Measurements from ENCODE around the gene CEACAM1. TPM values are rescaled to one million over a fixed set of nuclear protein-coding genes. Genes with fewer than 3 reads are reported as not detected.
A peak's percentile ranks its signal among the peaks of the same experiment; 100 is the strongest.

CEACAM1 gene
- total and polyA plus RNA-seq, 2 of the 13 experiments (the other 11 are each of a cell fraction or from before 2014, with no cell fraction given): 13.5 to 332 TPM

DNA sequence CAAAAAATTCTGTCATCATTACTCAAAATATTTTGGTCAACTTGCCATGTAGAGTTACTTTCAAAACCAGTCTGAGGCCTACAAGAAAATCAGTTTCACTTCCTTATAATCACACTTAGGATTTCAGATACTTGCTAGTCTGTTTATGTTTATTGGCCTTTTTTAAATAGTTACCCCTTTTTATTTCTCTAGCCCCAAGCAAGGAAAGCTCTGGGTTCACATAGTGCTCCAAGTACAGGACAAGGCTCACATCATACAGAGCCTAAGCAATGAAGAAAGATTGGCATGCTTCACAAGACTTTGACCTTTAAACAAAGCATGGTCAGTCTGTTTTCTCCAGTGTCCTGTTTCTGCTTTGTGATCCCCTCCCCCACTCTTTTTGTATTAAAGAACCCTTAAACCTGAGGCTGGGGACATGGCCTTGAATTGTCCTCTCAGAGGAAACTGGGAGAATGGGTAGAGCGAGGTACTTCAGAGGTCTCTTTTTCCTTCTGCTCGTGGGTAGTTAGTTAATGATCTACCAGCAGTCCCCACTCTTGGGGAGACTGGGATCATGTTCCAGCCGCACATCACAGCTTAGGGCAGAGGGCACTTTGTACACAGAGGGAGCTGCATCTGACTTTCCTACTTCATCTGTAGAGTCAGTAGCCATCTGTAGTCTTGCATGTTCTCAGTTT lies 30.7 kb downstream of the CEACAM1 start (continued):
- TF ChIP-seq, protein P1, sequence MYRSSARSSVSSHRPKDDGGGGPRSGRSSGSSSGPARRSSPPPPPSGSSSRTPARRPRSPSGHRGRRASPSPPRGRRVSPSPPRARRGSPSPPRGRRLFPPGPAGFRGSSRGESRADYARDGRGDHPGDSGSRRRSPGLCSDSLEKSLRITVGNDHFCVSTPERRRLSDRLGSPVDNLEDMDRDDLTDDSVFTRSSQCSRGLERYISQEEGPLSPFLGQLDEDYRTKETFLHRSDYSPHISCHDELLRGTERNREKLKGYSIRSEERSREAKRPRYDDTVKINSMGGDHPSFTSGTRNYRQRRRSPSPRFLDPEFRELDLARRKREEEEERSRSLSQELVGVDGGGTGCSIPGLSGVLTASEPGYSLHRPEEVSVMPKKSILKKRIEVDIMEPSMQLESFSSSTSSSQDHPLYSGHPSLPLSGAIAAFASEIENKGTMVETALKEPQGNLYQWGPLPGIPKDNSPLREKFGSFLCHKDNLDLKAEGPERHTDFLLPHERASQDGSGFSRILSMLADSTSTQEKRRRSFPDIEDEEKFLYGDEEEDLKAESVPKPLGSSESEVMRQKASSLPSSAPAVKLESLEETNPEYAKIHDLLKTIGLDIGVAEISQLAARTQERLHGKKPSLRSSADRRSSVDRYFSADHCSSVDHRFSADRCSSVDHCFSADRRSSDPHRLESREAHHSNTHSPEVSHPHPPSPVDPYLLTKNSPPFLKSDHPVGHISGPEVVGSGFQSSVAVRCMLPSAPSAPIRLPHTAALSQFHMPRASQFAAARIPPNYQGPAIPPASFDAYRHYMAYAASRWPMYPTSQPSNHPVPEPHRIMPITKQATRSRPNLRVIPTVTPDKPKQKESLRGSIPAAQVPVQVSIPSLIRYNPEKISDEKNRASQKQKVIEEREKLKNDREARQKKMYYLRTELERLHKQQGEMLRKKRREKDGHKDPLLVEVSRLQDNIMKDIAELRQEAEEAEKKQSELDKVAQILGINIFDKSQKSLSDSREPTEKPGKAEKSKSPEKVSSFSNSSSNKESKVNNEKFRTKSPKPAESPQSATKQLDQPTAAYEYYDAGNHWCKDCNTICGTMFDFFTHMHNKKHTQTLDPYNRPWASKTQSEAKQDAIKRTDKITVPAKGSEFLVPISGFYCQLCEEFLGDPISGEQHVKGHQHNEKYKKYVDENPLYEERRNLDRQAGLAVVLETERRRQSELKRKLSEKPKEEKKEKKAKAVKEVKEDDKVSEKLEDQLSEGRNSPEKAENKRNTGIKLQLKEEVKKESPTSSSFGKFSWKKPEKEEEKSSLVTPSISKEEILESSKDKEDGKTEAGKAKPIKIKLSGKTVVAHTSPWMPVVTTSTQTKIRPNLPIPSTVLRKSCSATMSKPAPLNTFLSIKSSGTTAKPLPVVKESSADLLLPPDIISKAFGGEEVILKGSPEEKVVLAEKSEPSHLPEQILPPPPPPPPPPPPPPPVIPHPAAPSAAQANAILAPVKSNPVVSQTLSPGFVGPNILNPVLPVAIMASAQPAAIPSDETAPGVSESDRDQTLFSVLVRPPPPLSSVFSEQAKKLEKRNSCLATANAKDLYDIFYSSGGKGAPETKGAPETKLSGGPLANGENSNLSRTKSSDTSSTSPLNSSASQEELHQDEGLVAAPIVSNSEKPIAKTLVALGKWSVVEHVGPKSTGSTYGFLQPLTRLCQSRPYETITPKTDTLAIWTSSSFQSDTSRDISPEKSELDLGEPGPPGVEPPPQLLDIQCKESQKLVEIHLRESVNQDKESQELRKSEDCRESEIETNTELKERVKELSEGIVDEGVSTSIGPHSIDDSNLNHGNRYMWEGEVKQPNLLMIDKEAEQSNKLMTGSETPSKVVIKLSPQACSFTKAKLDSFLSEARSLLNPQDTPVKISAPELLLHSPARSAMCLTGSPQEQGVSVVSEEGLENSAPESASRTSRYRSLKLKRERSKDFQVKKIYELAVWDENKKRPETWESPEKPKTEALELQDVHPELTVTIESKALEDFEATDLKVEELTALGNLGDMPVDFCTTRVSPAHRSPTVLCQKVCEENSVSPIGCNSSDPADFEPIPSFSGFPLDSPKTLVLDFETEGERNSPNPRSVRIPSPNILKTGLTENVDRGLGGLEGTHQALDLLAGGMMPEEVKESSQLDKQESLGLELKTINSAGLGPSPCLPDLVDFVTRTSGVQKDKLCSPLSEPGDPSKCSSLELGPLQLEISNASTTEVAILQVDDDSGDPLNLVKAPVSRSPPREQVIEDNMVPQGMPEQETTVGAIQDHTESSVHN (CRISPR knock-in tag; IDR thresholded peaks at IDR 0.05): no peak
- peak; percentile 58; the same call in 1 of the 2 replicates for TF ChIP-seq KAT8 (CRISPR knock-in tag; IDR thresholded peaks at IDR 0.05)
- 0 out of 2 replicates have a peak, but pooled peaks have one; percentile 38 for TF ChIP-seq KDM4B (CRISPR knock-in tag; IDR thresholded peaks at IDR 0.05)
- TF ChIP-seq ZNF138 (CRISPR knock-in tag; IDR thresholded peaks at IDR 0.05; ENCODE audit: low read depth): no peak
- TF ChIP-seq HMGA1 (CRISPR knock-in tag; conservative IDR thresholded peaks at IDR 0.05): no peak
- TF ChIP-seq, protein P2, sequence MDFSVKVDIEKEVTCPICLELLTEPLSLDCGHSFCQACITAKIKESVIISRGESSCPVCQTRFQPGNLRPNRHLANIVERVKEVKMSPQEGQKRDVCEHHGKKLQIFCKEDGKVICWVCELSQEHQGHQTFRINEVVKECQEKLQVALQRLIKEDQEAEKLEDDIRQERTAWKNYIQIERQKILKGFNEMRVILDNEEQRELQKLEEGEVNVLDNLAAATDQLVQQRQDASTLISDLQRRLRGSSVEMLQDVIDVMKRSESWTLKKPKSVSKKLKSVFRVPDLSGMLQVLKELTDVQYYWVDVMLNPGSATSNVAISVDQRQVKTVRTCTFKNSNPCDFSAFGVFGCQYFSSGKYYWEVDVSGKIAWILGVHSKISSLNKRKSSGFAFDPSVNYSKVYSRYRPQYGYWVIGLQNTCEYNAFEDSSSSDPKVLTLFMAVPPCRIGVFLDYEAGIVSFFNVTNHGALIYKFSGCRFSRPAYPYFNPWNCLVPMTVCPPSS (IDR thresholded peaks at IDR 0.05): no peak
- TF ChIP-seq, protein P3, sequence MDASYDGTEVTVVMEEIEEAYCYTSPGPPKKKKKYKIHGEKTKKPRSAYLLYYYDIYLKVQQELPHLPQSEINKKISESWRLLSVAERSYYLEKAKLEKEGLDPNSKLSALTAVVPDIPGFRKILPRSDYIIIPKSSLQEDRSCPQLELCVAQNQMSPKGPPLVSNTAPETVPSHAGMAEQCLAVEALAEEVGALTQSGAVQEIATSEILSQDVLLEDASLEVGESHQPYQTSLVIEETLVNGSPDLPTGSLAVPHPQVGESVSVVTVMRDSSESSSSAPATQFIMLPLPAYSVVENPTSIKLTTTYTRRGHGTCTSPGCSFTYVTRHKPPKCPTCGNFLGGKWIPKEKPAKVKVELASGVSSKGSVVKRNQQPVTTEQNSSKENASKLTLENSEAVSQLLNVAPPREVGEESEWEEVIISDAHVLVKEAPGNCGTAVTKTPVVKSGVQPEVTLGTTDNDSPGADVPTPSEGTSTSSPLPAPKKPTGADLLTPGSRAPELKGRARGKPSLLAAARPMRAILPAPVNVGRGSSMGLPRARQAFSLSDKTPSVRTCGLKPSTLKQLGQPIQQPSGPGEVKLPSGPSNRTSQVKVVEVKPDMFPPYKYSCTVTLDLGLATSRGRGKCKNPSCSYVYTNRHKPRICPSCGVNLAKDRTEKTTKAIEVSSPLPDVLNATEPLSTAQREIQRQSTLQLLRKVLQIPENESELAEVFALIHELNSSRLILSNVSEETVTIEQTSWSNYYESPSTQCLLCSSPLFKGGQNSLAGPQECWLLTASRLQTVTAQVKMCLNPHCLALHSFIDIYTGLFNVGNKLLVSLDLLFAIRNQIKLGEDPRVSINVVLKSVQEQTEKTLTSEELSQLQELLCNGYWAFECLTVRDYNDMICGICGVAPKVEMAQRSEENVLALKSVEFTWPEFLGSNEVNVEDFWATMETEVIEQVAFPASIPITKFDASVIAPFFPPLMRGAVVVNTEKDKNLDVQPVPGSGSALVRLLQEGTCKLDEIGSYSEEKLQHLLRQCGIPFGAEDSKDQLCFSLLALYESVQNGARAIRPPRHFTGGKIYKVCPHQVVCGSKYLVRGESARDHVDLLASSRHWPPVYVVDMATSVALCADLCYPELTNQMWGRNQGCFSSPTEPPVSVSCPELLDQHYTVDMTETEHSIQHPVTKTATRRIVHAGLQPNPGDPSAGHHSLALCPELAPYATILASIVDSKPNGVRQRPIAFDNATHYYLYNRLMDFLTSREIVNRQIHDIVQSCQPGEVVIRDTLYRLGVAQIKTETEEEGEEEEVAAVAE (CRISPR knock-in tag; IDR thresholded peaks at IDR 0.05; ENCODE audit: borderline replicate concordance): peak; percentile 43; the same call in 1 of the 2 replicates
- TF ChIP-seq MXD4 (CRISPR knock-in tag; IDR thresholded peaks at IDR 0.05): no peak; the same call in none of the 2 replicates

All from HepG2 (cell line).